Muscle of arm (tissue), 12 donors: ENCODE measurements around the gene ETS1. TPM values are rescaled to one million over a fixed set of nuclear protein-coding genes. Genes with fewer than 3 reads are reported as not detected.
A peak's percentile ranks its signal among the peaks of the same experiment; 100 is the strongest.

Experiments
- DNase-seq: peaks from one replicate; pipeline ENCODE4 v3.0.0-alpha.2; 2013
- polyA plus RNA-seq, 12 donors: library from polyadenylated mRNA; unstranded; fragments of 120-200 nt; gene quantifications; one replicate each; pipeline ENCODE4 v1.2.1, GENCODE V29; 2013; ENCODE audit not compliant: insufficient read length in 12 of 12

ETS1 gene
- polyA plus RNA-seq, 12 donors, result 51.1 to 122 (median 63.2) TPM

GRCh38 chr11:128504486-128504885 lies 82.9 kb downstream of the ETS1 start:
- DNase-seq, result no peak

- no peak for DNase-seq
These were observed 83.9 kb downstream of the ETS1 start for GRCh38 chr11:128503245-128503991.

GRCh38 chr11:128502726-128503125 lies 84.6 kb downstream of the ETS1 start:
- no peak for DNase-seq

GRCh38 chr11:128501632-128502549 lies 85.5 kb downstream of the ETS1 start:
- DNase-seq, result peak; percentile 66

GRCh38 chr11:128501008-128501407 lies 86.3 kb downstream of the ETS1 start:
- DNase-seq, result no peak

- no peak for DNase-seq
These were observed 86.9 kb downstream of the ETS1 start for GRCh38 chr11:128500493-128500892.

GRCh38 chr11:128499613-128500253 lies 87.6 kb downstream of the ETS1 start:
- DNase-seq, result no peak

- DNase-seq, result no peak
These were observed 88.6 kb downstream of the ETS1 start for GRCh38 chr11:128498721-128499245.

GRCh38 chr11:128497776-128498095 lies 89.6 kb downstream of the ETS1 start:
- DNase-seq, result no peak

GRCh38 chr11:128497061-128497775 lies 90.1 kb downstream of the ETS1 start:
- peak; percentile 91 for DNase-seq

GRCh38 chr11:128496692-128497060 lies 90.7 kb downstream of the ETS1 start:
- DNase-seq, result no peak

- no peak for DNase-seq
These were observed 91.1 kb downstream of the ETS1 start for GRCh38 chr11:128496249-128496648.

GRCh38 chr11:128494418-128495332 lies 92.7 kb downstream of the ETS1 start:
- DNase-seq, result no peak

GRCh38 chr11:128493570-128493965 lies 93.8 kb downstream of the ETS1 start:
- no peak for DNase-seq

- DNase-seq, result no peak
These were observed 94.3 kb downstream of the ETS1 start for GRCh38 chr11:128492903-128493569.

GRCh38 chr11:128492461-128492860 lies 94.9 kb downstream of the ETS1 start:
- DNase-seq, result no peak

GRCh38 chr11:128491195-128491936 lies 96.0 kb downstream of the ETS1 start:
- DNase-seq, result no peak

- DNase-seq, result no peak
These were observed 97.3 kb downstream of the ETS1 start for GRCh38 chr11:128490092-128490491.

GRCh38 chr11:128488471-128488870 lies 98.9 kb downstream of the ETS1 start:
- DNase-seq, result no peak
